NCI-H345 treated with DMSO at 0.1 percent for 48 hours (cell line): ENCODE measurements around the gene NOXO1.
A peak's percentile ranks its signal among the peaks of the same experiment; 100 is the strongest.
"Not testable (repeated sequence)": the region's sequence is repeated elsewhere in the genome, so short reads cannot be mapped to it uniquely, and the experiment has no call there.

ENCODE experiments used
- DNase-seq: peaks from one replicate; lab custom pipeline; 2025; ENCODE audit not compliant: unreplicated experiment; lab: John Stamatoyannopoulos, UW

The NOXO1 gene

GRCh38 chr16:1963806-1964505, 17.3 kb downstream of the NOXO1 start:
- DNase-seq = no peak

- DNase-seq = not testable (repeated sequence)
Observed at GRCh38 chr16:1962161-1963153, 18.8 kb downstream of the NOXO1 start.

- peak; percentile 10 for DNase-seq
Observed at GRCh38 chr16:1961651-1962067, 19.6 kb downstream of the NOXO1 start.

GRCh38 chr16:1960665-1961630, 20.3 kb downstream of the NOXO1 start:
- DNase-seq = peak; percentile 24

GRCh38 chr16:1959269-1960039, 21.8 kb downstream of the NOXO1 start, which contains the start of gene NDUFB10:
TSS of gene NDUFB10 (plus strand) at chr16:1959538. CDS start at chr16:1959625, 87 bp downstream.
- DNase-seq = peak; percentile 70

- DNase-seq = no peak
Observed at GRCh38 chr16:1958715-1959268, 22.5 kb downstream of the NOXO1 start.

- DNase-seq = not testable (repeated sequence)
Observed at GRCh38 chr16:1958143-1958491, 23.2 kb downstream of the NOXO1 start.

GRCh38 chr16:1957434-1958142, 23.7 kb downstream of the NOXO1 start:
- not testable (repeated sequence) for DNase-seq

- DNase-seq = no peak
Observed at GRCh38 chr16:1953734-1954133, 27.5 kb downstream of the NOXO1 start.

GRCh38 chr16:1950559-1950958, 30.7 kb downstream of the NOXO1 start:
- DNase-seq = no peak

- no peak for DNase-seq
Observed at GRCh38 chr16:1950047-1950446, 31.2 kb downstream of the NOXO1 start.

- DNase-seq = no peak
Observed at GRCh38 chr16:1949507-1949906, 31.8 kb downstream of the NOXO1 start.

GRCh38 chr16:1947369-1947670, 33.9 kb downstream of the NOXO1 start:
- no peak for DNase-seq

GRCh38 chr16:1946495-1947368, 34.5 kb downstream of the NOXO1 start:
- no peak for DNase-seq

GRCh38 chr16:1945559-1946391, 35.5 kb downstream of the NOXO1 start:
- DNase-seq = no peak

- no peak for DNase-seq
Observed at GRCh38 chr16:1944612-1945199, 36.6 kb downstream of the NOXO1 start.
